HepG2 (cell line): ENCODE measurements around the gene MALT1. TPM values are rescaled to one million over a fixed set of nuclear protein-coding genes. Genes with fewer than 3 reads are reported as not detected.

ENCODE experiments used
- CC2D1A ChIP-seq: sonication (generic); formaldehyde crosslinking; IDR thresholded peaks from 2 replicates; pipeline ENCODE4 v1.8.1; 2023; ENCODE audit warnings: mild to moderate bottlenecking, missing genetic modification reagents
- ETV5 ChIP-seq: IDR thresholded peaks from 2 replicates; pipeline ENCODE4 v1.6.1; 2018; ENCODE audit warnings: missing biosample characterization, missing genetic modification reagents, inconsistent platforms, borderline replicate concordance
- FOXJ3 ChIP-seq: sonication (generic); formaldehyde crosslinking; IDR thresholded peaks from 2 replicates; pipeline ENCODE4 v1.4.0; 2020; ENCODE audit warnings: missing genetic modification reagents, mild to moderate bottlenecking, borderline replicate concordance
- GPN1 ChIP-seq: sonication (generic); formaldehyde crosslinking; IDR thresholded peaks from 2 replicates; pipeline ENCODE4 v1.5.1; 2020; ENCODE audit warnings: missing genetic modification reagents, borderline replicate concordance
- HDAC2 ChIP-seq: sonication (generic); formaldehyde crosslinking; IDR thresholded peaks from 2 replicates; pipeline ENCODE4 v1.4.0; 2020; ENCODE audit warnings: missing genetic modification reagents
- IRF2 ChIP-seq: IDR thresholded peaks from 2 replicates; pipeline ENCODE4 v1.6.1; 2018; ENCODE audit warnings: missing genetic modification reagents, missing compliant biosample characterization
- RAD21 ChIP-seq: fragments of 450-650 bp; formaldehyde crosslinking; IDR thresholded peaks from 2 replicates; pipeline ENCODE4 v1.5.0; 2020; ENCODE audit warnings: mild to moderate bottlenecking
- RORA ChIP-seq: sonication (generic); formaldehyde crosslinking; IDR thresholded peaks from 2 replicates; pipeline ENCODE4 v1.5.0; 2020; ENCODE audit warnings: mild to moderate bottlenecking, missing genetic modification reagents, moderate library complexity
- SOX13 ChIP-seq, 3 experiments: fragments of 450-650 bp in 1 of 3; sonication (generic) in 1 of 3; formaldehyde crosslinking in 1 of 3; IDR thresholded peaks in 2 of 3; conservative IDR thresholded peaks in 1 of 3; 2 replicates each; pipeline versions ENCODE4 v1.5.0 to v1.6.1; 2016 to 2020; ENCODE audit warnings: antibody characterized with exemption in 1 of 3, mild to moderate bottlenecking in 1 of 3, missing compliant biosample characterization in 1 of 3, missing genetic modification reagents in 1 of 3, moderate library complexity in 1 of 3
- ZFP1 ChIP-seq: IDR thresholded peaks from 2 replicates; pipeline ENCODE4 v1.6.1; 2016
- ZNF10 ChIP-seq: sonication (generic); formaldehyde crosslinking; IDR thresholded peaks from 2 replicates; pipeline ENCODE4 v1.4.0; 2020; ENCODE audit warnings: mild to moderate bottlenecking, low read depth, missing genetic modification reagents, borderline replicate concordance
- ZNF205 ChIP-seq: IDR thresholded peaks from 2 replicates; pipeline ENCODE4 v1.6.1; 2018; ENCODE audit warnings: missing biosample characterization, missing genetic modification reagents
- ZNF430 ChIP-seq: sonication (generic); formaldehyde crosslinking; IDR thresholded peaks from 2 replicates; pipeline ENCODE4 v1.9.0; 2021; ENCODE audit warnings: mild to moderate bottlenecking, missing genetic modification reagents
- ZNF556 ChIP-seq: sonication (generic); formaldehyde crosslinking; IDR thresholded peaks from 2 replicates; pipeline ENCODE4 v1.4.0; 2020; ENCODE audit warnings: mild to moderate bottlenecking, missing genetic modification reagents, borderline replicate concordance
- ZNF557 ChIP-seq: sonication (generic); formaldehyde crosslinking; IDR thresholded peaks from 2 replicates; pipeline ENCODE4 v1.4.0; 2020; ENCODE audit warnings: missing genetic modification reagents
- polyA plus RNA-seq, 8 experiments: library from polyadenylated mRNA; depleted of rRNA in 3 of 8; stranded (reverse) in 7 of 8; unstranded in 1 of 8; fragments of >200 nt; fragmentation: Illumina TruSeq in 4 of 8; extraction: Trizol in 4 of 8; gene quantifications; 2 replicates each; pipeline versions ENCODE4 v1.2.1 to v1.2.3, GENCODE V29; 2011 to 2016; ENCODE audit warnings: low read depth in 4 of 8, missing spikeins in 1 of 8, mixed read lengths in 1 of 8; ENCODE audit not compliant: insufficient read depth in 1 of 8
- total RNA-seq, 5 experiments: library from RNA; depleted of rRNA; stranded (reverse); fragments of >200 nt; fragmentation: Illumina TruSeq; extraction: Trizol; gene quantifications; 2 replicates each; pipeline ENCODE4 v1.2.3, GENCODE V29; 2016; ENCODE audit warnings: low read depth in 1 of 5
- TF ChIP-seq, protein P1 (sequence below): IDR thresholded peaks from 2 replicates; pipeline ENCODE4 v1.6.1; 2018; ENCODE audit warnings: missing genetic modification reagents
- TF ChIP-seq, protein P2 (sequence below): IDR thresholded peaks from 2 replicates; pipeline ENCODE4 v1.6.1; 2016
- TF ChIP-seq, protein P3 (sequence below): sonication (generic); formaldehyde crosslinking; IDR thresholded peaks from 2 replicates; pipeline ENCODE4 v1.5.1; 2020; ENCODE audit warnings: missing genetic modification reagents, mild to moderate bottlenecking, borderline replicate concordance
- TF ChIP-seq, protein P4 (sequence below): sonication (generic); formaldehyde crosslinking; conservative IDR thresholded peaks from 2 replicates; pipeline ENCODE4 v1.4.0; 2020; ENCODE audit warnings: missing genetic modification reagents
- TF ChIP-seq, protein P5 (sequence below): sonication (generic); formaldehyde crosslinking; IDR thresholded peaks from 2 replicates; pipeline ENCODE4 v1.4.0; 2020; ENCODE audit warnings: mild to moderate bottlenecking, low read depth, missing genetic modification reagents
- TF ChIP-seq, protein P6 (sequence below): sonication (generic); formaldehyde crosslinking; IDR thresholded peaks from 2 replicates; pipeline ENCODE4 v1.8.0; 2022; ENCODE audit warnings: low read depth, missing genetic modification reagents
- TF ChIP-seq, protein P7 (sequence below): sonication (generic); formaldehyde crosslinking; IDR thresholded peaks from 2 replicates; pipeline ENCODE4 v1.8.0; 2022; ENCODE audit warnings: mild to moderate bottlenecking, missing genetic modification reagents, borderline replicate concordance

MALT1 gene
- total and polyA plus RNA-seq, 2 of the 13 experiments (the other 11 are each of a cell fraction or from before 2014, with no cell fraction given): 43.9 to 89.0 TPM

DNA sequence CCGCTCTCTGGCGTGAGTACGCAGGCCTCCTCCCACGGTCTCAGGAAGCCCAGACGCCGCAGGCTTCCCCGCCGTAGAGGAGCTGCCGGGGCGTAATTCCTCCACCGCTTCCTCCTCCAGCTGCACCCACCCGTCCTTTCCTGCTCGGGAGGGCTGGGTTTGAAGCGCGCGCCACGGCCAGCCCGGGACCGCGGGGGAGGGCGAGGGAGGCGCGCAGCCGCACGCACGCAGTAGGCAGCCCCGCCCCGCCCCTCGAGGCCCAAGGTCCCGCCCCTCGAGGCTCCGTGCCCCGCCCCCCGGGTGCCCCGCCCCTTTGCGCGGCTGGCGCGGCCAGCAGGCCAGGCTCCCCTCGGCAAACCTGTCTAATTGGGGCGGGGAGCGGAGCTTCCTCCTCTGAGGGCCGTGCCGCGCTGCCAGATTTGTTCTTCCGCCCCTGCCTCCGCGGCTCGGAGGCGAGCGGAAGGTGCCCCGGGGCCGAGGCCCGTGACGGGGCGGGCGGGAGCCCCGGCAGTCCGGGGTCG lies at the start of gene MALT1 (continued):
- no peak for TF ChIP-seq ZFP1 (CRISPR knock-in tag)
- TF ChIP-seq HDAC2 (CRISPR knock-in tag): peak; percentile 52; the same call in 1 of the 2 replicates
- TF ChIP-seq, protein P1, sequence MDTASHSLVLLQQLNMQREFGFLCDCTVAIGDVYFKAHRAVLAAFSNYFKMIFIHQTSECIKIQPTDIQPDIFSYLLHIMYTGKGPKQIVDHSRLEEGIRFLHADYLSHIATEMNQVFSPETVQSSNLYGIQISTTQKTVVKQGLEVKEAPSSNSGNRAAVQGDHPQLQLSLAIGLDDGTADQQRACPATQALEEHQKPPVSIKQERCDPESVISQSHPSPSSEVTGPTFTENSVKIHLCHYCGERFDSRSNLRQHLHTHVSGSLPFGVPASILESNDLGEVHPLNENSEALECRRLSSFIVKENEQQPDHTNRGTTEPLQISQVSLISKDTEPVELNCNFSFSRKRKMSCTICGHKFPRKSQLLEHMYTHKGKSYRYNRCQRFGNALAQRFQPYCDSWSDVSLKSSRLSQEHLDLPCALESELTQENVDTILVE (CRISPR knock-in tag): no peak
- no peak for TF ChIP-seq ZNF556 (CRISPR knock-in tag)
- no peak for TF ChIP-seq RAD21 (CRISPR knock-in tag)
- TF ChIP-seq, protein P2, sequence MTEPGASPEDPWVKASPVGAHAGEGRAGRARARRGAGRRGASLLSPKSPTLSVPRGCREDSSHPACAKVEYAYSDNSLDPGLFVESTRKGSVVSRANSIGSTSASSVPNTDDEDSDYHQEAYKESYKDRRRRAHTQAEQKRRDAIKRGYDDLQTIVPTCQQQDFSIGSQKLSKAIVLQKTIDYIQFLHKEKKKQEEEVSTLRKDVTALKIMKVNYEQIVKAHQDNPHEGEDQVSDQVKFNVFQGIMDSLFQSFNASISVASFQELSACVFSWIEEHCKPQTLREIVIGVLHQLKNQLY (CRISPR knock-in tag): no peak
- no peak for TF ChIP-seq ZNF557 (CRISPR knock-in tag)
- TF ChIP-seq CC2D1A (CRISPR knock-in tag): no peak
- no peak for TF ChIP-seq ZNF430
- TF ChIP-seq GPN1 (CRISPR knock-in tag): no peak
- TF ChIP-seq, protein P3, sequence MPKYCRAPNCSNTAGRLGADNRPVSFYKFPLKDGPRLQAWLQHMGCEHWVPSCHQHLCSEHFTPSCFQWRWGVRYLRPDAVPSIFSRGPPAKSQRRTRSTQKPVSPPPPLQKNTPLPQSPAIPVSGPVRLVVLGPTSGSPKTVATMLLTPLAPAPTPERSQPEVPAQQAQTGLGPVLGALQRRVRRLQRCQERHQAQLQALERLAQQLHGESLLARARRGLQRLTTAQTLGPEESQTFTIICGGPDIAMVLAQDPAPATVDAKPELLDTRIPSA (CRISPR knock-in tag): no peak
- no peak for TF ChIP-seq ZNF10 (CRISPR knock-in tag)
- TF ChIP-seq, protein P4, sequence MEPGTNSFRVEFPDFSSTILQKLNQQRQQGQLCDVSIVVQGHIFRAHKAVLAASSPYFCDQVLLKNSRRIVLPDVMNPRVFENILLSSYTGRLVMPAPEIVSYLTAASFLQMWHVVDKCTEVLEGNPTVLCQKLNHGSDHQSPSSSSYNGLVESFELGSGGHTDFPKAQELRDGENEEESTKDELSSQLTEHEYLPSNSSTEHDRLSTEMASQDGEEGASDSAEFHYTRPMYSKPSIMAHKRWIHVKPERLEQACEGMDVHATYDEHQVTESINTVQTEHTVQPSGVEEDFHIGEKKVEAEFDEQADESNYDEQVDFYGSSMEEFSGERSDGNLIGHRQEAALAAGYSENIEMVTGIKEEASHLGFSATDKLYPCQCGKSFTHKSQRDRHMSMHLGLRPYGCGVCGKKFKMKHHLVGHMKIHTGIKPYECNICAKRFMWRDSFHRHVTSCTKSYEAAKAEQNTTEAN (CRISPR knock-in tag): no peak
- peak; percentile 53; the same call in 1 of the 2 replicates for TF ChIP-seq ETV5 (CRISPR knock-in tag)
- TF ChIP-seq, protein P5, sequence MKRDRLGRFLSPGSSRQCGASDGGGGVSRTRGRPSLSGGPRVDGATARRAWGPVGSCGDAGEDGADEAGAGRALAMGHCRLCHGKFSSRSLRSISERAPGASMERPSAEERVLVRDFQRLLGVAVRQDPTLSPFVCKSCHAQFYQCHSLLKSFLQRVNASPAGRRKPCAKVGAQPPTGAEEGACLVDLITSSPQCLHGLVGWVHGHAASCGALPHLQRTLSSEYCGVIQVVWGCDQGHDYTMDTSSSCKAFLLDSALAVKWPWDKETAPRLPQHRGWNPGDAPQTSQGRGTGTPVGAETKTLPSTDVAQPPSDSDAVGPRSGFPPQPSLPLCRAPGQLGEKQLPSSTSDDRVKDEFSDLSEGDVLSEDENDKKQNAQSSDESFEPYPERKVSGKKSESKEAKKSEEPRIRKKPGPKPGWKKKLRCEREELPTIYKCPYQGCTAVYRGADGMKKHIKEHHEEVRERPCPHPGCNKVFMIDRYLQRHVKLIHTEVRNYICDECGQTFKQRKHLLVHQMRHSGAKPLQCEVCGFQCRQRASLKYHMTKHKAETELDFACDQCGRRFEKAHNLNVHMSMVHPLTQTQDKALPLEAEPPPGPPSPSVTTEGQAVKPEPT (CRISPR knock-in tag): no peak
- no peak for TF ChIP-seq ZNF205 (CRISPR knock-in tag)
- no peak for TF ChIP-seq RORA (CRISPR knock-in tag)
- TF ChIP-seq FOXJ3 (CRISPR knock-in tag): no peak
- TF ChIP-seq, protein P6, sequence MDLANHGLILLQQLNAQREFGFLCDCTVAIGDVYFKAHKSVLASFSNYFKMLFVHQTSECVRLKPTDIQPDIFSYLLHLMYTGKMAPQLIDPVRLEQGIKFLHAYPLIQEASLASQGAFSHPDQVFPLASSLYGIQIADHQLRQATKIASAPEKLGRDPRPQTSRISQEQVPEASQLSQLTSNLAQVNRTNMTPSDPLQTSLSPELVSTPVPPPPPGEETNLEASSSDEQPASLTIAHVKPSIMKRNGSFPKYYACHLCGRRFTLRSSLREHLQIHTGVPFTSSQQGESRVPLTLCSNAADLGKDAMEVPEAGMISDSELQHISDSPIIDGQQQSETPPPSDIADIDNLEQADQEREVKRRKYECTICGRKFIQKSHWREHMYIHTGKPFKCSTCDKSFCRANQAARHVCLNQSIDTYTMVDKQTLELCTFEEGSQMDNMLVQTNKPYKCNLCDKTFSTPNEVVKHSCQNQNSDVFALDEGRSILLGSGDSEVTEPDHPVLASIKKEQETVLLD (CRISPR knock-in tag): no peak
- TF ChIP-seq SOX13 (IDR thresholded peaks at IDR 0.05): no peak
- TF ChIP-seq SOX13 (CRISPR knock-in tag; conservative IDR thresholded peaks at IDR 0.05 in 1 of 2, IDR thresholded peaks at IDR 0.05 in 1 of 2): peak in 1 of 2 experiments; percentile 43; a peak in 1 of 4 replicates
- TF ChIP-seq IRF2 (CRISPR knock-in tag): no peak; the same call in 1 of the 2 replicates
- TF ChIP-seq, protein P7, sequence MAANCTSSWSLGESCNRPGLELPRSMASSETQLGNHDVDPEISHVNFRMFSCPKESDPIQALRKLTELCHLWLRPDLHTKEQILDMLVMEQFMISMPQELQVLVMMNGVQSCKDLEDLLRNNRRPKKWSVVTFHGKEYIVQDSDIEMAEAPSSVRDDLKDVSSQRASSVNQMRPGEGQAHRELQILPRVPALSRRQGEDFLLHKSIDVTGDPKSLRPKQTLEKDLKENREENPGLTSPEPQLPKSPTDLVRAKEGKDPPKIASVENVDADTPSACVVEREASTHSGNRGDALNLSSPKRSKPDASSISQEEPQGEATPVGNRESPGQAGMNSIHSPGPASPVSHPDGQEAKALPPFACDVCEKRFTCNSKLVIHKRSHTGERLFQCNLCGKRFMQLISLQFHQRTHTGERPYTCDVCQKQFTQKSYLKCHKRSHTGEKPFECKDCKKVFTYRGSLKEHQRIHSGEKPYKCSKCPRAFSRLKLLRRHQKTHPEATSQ (CRISPR knock-in tag): no peak; the same call in 1 of the 2 replicates
